ENCODE data around the gene IMPDH2. TPM values are rescaled to one million over a fixed set of nuclear protein-coding genes. Genes with fewer than 3 reads are reported as not detected.

Gene IMPDH2
- total and polyA plus RNA-seq, 2 of the 4 experiments (the other 2 are of a cell fraction), result 190 to 296 TPM

GRCh38 chr3:48989796-48990635, 39.2 kb downstream of the IMPDH2 start, which contains the start of gene P4HTM:
P4HTM (plus strand) TSS chr3:48990241; CDS start chr3:48990257, 16 bp downstream.
- intact Hi-C loops (cut with micrococcal nuclease), result loop anchor here (1.0 to 2.0 kb wide), 3 partner anchors 17 to 104 kb away; partner anchors contain the start of genes QRICH1 and WDR6
- Histone ChIP-seq H3K4me1 (ENCODE audit: control insufficient read depth, insufficient read depth, low read length) (peaks cover 14% of the 10 kb centered on the region), H2BK20ac (ENCODE audit: low read depth, low read length) (peak within 1 kb of the TSS; percentile 71), H2BK5ac (ENCODE audit: low read depth, low read length, poor library complexity, severe bottlenecking) (peak within 1 kb of the TSS; percentile 91), H3K9ac (ENCODE audit: low read depth, low read length) (peak within 1 kb of the TSS; percentile 74), H2BK120ac (ENCODE audit: low read depth, low read length) (peak within 1 kb of the TSS; percentile 88), H2AK9ac (replicated peaks; ENCODE audit: low read depth, low read length, poor library complexity) (peak within 1 kb of the TSS; percentile 96), H3K4me2 (ENCODE audit: low read depth, low read length) (peak within 1 kb of the TSS; percentile 95), H4K5ac (ENCODE audit: low read depth, low read length) (peak within 1 kb of the TSS; percentile 76), H3K18ac (ENCODE audit: low read depth, low read length) (peak within 1 kb of the TSS; percentile 82), H2AFZ (replicated peaks; ENCODE audit: low read length, poor library complexity) (peak within 1 kb of the TSS; percentile 96), H3K27me3 (ENCODE audit: control insufficient read depth, insufficient read depth, low read length) (no peaks in the 10 kb centered on the region), H3K79me1 (ENCODE audit: low read depth in 1 of 2, low read length in 2 of 2) (peaks cover 18 to 43% of the 10 kb centered on the region in 2 experiments), H3K36me3 (ENCODE audit: control insufficient read depth, insufficient read depth, low read length) (peaks cover 5% of the 10 kb centered on the region; the same call in 1 of the 2 replicates), H3K9me3 (ENCODE audit: control insufficient read depth, insufficient read depth, low read length) (no peaks in the 10 kb centered on the region), H3K9me1 (ENCODE audit: insufficient read depth, low read length) (peaks cover 7% of the 10 kb centered on the region), H3K4ac (ENCODE audit: low read depth, low read length) (peak within 1 kb of the TSS; percentile 91), H3K56ac (ENCODE audit: extremely low read depth, insufficient read depth, low read length) (peak within 1 kb of the TSS; percentile 85), H4K8ac (ENCODE audit: low read depth in 2 of 2, low read length in 2 of 2) (peak within 1 kb of the TSS; percentile 74 to 89), H2BK15ac (ENCODE audit: low read depth, low read length) (peak within 1 kb of the TSS; percentile 47; the same call in 1 of the 3 replicates), H3K4me3 (ENCODE audit: insufficient read depth, low read depth, low read length) (peak within 1 kb of the TSS; percentile 72), H3K14ac (replicated peaks; ENCODE audit: low read depth, low read length) (peak within 1 kb of the TSS; percentile 85), H4K20me1 (ENCODE audit: insufficient read depth, low read length) (no peaks in the 10 kb centered on the region; the same call in 1 of the 2 replicates), H4K91ac (ENCODE audit: insufficient read depth, low read depth, low read length) (peak within 1 kb of the TSS; percentile 80), H3K27ac (ENCODE audit: insufficient read depth, low read length) (peak within 1 kb of the TSS; percentile 94), H3K23ac (ENCODE audit: low read depth, low read length) (peak within 1 kb of the TSS; percentile 93), H2AK5ac (ENCODE audit: low read depth, low read length) (peak within 1 kb of the TSS; percentile 93)
- TSS peak; percentile 46 for BruUV-seq (replicated peaks)
- DNase-seq, result peak; percentile 93
- in situ Hi-C loops (cut with MboI; ENCODE audit: low sequenced_read_pairs), result no loop called here
- CTCF ChIA-PET, result interaction anchor here (1.0 to 3.2 kb wide), 5 partner anchors 10 to 104 kb away, joined by 3 to 17 read pairs (median 3); partner anchors contain the start of genes NDUFAF3, QRICH1 and WDR6
- POLR2A ChIA-PET (ENCODE audit: unreplicated experiment), result interaction anchor here (1.3 kb wide), 1 partner anchor 17 kb away, joined by 9 read pairs; the partner anchor contains the start of gene WDR6
- dilution Hi-C loops (cut with HindIII; ENCODE audit: low sequenced_read_pairs, unreplicated experiment), result no loop called here
- WGBS, 2 experiments (ENCODE audit: extremely low coverage in 2 of 2, insufficient read length in 1 of 2), result 1% methylated on average over 44 of the region's 91 CpGs; no CpG with 5 or more reads in 1 of the 2 experiments
- peak; percentile 89 for ATAC-seq (ENCODE audit: low read depth)
- TF ChIP-seq FOS (IDR thresholded peaks at IDR 0.05; ENCODE audit: low read depth, low read length), result peak; percentile 85
- TF ChIP-seq NFE2L2 (IDR thresholded peaks at IDR 0.05; ENCODE audit: low read depth, low read length), result no peak
- TF ChIP-seq POLR2A (IDR thresholded peaks at IDR 0.05; ENCODE audit: low read depth, low read length), result peak; percentile 77
- no peak for TF ChIP-seq MAFK (IDR thresholded peaks at IDR 0.05; ENCODE audit: low read depth, low read length)
- no peak for TF ChIP-seq BHLHE40 (IDR thresholded peaks at IDR 0.05; ENCODE audit: low read depth, low read length)
- TF ChIP-seq, protein P1, sequence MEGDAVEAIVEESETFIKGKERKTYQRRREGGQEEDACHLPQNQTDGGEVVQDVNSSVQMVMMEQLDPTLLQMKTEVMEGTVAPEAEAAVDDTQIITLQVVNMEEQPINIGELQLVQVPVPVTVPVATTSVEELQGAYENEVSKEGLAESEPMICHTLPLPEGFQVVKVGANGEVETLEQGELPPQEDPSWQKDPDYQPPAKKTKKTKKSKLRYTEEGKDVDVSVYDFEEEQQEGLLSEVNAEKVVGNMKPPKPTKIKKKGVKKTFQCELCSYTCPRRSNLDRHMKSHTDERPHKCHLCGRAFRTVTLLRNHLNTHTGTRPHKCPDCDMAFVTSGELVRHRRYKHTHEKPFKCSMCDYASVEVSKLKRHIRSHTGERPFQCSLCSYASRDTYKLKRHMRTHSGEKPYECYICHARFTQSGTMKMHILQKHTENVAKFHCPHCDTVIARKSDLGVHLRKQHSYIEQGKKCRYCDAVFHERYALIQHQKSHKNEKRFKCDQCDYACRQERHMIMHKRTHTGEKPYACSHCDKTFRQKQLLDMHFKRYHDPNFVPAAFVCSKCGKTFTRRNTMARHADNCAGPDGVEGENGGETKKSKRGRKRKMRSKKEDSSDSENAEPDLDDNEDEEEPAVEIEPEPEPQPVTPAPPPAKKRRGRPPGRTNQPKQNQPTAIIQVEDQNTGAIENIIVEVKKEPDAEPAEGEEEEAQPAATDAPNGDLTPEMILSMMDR (conservative IDR thresholded peaks at IDR 0.05; ENCODE audit: low read depth, low read length), result peak; percentile 49
- peak; percentile 89 for TF ChIP-seq MAZ (IDR thresholded peaks at IDR 0.05; ENCODE audit: borderline replicate concordance, low read depth, low read length)
- TF ChIP-seq CEBPB (IDR thresholded peaks at IDR 0.05; ENCODE audit: low read depth, low read length), result peak; percentile 62; the same call in 1 of the 2 replicates
- peak; percentile 29; the same call in 1 of the 2 replicates for TF ChIP-seq MXI1 (IDR thresholded peaks at IDR 0.05; ENCODE audit: borderline replicate concordance, low read depth, low read length)
- peak; percentile 42 for TF ChIP-seq RAD21 (IDR thresholded peaks at IDR 0.05; ENCODE audit: low read length)
- TF ChIP-seq RFX5 (IDR thresholded peaks at IDR 0.05; ENCODE audit: low read depth, low read length), result no peak
- no peak for TF ChIP-seq USF2 (IDR thresholded peaks at IDR 0.05; ENCODE audit: low read depth, low read length)
- TF ChIP-seq, protein P2, sequence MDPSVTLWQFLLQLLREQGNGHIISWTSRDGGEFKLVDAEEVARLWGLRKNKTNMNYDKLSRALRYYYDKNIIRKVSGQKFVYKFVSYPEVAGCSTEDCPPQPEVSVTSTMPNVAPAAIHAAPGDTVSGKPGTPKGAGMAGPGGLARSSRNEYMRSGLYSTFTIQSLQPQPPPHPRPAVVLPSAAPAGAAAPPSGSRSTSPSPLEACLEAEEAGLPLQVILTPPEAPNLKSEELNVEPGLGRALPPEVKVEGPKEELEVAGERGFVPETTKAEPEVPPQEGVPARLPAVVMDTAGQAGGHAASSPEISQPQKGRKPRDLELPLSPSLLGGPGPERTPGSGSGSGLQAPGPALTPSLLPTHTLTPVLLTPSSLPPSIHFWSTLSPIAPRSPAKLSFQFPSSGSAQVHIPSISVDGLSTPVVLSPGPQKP (IDR thresholded peaks at IDR 0.05; ENCODE audit: borderline replicate concordance, low read depth, low read length), result no peak

Measured in IMR-90 (cell line).